Measurements from ENCODE around the gene C5orf34.
"Not testable (repeated sequence)": the region's sequence is repeated elsewhere in the genome, so short reads cannot be mapped to it uniquely, and the experiment has no call there.

Gene C5orf34, protein sequence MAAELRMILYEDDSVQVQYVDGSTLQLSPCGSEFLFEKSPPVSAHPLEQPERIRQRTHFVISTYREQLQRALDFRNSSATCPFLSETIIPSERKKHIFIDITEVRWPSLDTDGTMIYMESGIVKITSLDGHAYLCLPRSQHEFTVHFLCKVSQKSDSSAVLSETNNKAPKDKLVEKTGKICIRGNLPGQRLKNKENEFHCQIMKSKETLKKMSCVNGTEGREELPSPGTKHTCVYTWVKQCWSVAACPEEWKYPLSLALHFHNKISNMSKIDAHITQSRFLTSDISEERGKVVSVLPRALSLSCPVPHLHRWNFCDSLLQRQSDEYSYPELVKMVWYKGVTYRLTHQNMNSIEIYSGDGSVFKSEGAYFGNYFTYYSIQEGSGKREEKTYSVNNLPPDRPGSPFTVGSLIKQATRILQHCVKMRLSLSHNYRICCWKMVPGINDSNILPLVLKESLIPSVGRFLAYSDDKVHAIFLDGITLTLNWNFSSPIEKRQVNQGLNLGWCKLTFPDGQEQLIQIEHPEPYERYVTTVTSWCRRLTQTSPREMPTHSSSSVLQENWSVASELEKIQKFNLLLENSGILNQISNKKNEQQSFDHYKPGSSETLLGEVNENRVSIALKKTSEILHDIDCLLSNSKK

DNA sequence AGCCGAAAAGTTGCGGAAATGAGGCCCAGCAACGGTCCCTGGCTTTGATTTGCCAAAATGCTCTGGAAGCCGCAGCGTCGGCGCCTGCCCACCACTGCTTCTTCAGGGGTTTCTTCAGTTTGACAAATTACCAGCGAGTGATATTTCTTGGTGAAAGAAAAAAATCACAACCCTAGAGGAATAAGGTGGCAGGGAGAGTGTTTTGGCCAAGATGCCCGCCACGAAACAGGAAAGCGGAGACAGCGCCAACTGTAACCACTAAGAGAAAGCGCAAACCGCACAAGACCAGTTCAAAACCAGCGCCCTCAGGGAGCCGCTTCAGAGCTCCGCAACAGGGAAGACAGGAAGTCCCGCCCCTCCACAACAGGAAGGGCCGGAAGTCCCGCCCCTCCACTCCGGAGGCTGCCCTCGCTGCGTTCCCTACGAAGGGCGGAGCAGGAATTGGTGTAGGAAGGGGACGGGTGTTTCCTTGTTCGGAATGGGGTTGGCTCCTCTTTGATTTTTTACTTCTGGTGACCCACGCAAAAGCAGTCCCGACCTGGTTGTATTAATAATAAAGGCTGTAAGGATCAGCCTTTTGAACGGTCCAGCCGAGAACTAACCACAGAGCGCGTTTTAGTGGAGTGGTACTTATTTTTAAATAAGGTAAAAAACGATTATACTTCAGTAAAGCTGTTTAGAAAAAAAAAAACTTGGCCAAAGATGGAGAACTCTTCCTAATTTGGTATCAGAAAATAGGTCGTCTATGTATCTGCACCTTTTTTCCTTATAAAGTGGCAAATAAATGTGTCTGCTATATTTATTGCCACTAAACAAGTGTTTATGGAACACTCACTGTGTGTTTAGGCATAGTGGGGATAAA, at the start of gene C5orf34:
C5orf34 (minus strand) TSS at position 333 of the 862 bp plus-strand sequence. CDS start 5,809 bp downstream, outside the sequence.
- peak; percentile 90 for DNase-seq

DNA sequence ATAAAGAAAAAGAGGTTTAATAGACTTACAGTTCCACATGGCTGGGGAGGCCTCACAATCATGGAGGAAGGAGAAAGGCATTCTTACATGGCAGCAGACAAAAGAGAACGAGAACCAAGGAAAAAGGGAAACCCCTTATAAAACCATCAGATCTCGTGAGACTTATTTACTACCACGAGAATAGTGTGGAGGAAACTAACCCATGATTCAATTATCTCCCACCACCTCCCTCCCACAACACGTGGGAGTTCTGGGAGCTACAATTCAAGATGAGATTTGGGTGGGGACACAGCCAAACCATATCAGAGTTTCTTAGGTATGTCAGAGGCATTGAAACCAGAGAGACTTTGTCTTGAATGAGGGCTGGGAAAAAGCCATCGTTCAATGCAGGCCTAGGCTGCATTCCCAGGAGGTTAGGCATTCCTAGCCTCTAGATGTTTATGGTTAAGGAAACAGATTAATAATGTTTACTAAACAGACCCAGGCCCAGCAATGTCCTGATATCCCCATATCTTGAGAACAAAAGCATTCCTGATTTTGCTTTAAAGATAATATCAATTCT, 49.4 kb upstream of the C5orf34 start:
- no peak for DNase-seq

- DNase-seq: no peak
Observed at GRCh38 chr5:43563321-43563720, 48.4 kb upstream of the C5orf34 start.

GRCh38 chr5:43561356-43561755, 46.4 kb upstream of the C5orf34 start:
- no peak for DNase-seq

DNA sequence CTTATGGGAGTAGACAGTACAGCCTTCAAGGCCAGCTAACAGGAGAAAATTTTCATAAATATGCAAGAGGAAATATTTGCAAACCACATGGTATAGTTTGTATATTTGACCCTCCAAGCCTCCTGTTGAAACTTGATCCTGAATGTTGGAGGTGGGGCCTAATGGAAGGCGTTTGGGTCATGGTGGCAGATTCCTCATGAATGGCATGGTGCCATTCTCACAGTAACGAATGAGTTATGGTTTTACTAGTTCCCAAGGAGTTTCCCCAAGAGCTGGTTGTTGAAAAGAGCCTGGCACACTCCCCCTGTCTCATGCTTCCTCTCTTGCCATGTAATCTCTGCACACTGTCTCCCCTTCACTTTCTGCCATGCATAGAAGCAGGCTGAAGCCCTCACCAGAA, 45.2 kb upstream of the C5orf34 start:
- DNase-seq: no peak

DNA sequence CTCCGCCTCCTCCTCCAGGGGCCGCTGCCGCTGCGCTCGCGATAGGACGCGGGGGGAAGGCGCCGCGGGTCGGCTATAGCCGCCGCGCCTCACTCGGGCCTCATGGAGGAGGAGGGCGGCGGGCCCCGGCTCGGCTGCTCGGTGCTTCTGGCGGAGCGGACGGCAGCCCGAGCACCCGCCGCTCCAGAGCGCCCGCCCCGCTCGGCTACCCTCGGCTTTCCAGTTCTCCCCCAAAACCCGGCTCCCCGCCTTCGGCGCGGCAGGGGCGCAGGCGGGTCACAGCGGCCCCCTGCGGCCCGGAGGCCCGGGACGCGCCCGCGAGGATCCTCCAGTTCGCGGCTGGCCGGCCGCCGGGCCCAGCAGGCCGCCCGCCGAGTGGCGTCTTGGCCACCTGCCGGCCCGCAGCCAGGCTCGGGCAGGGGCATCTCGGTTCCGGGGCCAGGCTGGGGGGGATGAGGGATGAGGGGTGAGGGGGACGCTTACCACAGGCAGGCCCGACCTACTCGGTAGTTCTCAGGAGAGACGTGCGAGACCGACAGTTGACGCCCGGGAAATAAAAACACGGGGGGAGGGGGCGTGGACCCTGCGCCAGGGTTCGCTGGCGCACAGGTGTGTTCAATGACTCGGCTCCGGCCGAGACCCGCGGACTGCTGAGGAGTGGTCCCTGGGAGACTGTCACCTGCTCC, 42.1 kb upstream of the C5orf34 start, which contains the start of gene PAIP1:
PAIP1 (minus strand) TSS at position 221 of the 686 bp plus-strand sequence. CDS start 231 bp downstream, outside the sequence.
- peak; percentile 83 for DNase-seq

DNA sequence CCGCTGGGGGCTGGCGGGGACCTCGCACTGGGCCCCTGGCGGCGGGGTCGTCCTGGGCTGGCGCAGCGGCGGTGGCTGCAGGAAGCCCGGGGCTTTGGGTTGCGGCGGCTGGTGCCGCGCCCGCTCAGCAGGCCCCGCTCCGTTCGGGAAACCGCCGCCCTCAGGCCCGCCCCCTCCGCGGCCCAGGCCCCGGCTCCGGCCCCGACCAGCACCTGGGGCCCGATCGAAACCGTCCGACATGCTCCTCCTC, 41.6 kb upstream of the C5orf34 start:
- not testable (repeated sequence) for DNase-seq

DNA sequence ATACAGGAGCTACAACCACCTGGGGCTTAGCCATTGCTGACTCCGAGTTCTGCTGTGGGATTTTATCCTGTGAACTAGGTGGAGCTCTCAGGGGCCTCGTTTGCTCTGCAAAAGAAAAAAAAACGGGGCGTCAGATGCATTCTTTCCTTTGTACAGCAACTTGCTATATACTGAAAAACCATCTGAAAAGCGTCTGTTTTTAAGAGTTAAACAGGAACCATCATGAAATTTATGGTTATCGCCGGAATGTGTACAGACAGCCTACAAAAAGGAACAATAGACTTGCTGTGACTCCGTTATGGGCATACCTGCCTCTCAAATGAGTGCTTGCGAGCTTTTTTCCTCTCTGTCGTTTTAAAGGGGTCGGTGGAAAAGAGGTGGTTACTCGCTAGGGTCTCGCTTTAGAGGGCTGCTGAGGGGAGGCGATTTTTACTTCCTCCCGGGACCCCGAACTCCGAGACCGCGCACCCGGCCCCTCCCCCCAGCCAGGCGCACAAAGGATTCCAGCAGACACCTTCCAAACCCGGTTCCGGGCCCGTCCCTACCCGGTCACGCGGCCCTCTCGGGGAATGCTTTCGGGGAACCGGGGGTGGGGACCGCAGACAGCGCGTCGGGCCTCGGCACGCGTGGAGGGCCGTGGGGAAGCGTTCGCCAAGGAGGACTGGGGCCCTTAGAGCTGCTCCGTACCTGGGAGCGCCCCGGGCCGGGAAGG, 41.1 kb upstream of the C5orf34 start:
- DNase-seq: peak; percentile 41

DNA sequence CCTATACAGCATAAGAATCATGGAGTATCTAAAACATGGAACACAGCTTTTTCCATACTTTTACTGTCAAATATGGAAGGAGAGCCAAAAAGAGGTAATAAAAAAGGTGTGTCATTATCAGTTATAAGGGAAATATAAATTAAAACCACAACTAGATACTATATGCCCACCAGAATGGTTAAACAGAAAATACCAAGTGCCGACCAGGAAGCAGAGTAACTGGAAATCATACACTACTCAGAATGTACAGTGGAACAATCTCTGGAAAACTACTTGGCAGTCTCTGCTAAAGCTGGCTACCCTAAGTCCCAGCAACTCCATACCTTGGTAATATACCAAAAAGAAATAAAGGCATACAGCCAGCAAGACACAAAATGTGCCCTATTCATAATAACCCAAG, 39.5 kb upstream of the C5orf34 start:
- DNase-seq: no peak

GRCh38 chr5:43553381-43553780, 38.4 kb upstream of the C5orf34 start:
- no peak for DNase-seq

DNA sequence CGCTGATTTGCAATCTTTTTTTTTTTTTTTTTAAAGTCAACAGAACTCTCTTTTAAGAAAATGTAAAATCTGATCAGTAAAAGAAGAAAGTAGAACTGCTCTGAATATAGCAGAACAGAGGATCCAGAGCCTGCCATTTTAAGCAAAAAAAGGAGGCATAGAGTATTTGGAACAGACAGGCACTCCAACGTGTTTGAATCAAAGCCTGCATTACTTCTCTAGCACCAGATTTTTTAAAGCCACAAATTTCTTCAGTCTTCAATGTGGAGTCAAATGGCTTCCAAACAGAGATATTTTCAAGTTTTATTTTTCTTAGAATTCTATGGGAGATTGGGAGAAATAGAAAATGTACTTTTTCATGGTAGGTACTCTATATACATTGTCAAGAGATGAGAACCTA, 36.8 kb upstream of the C5orf34 start:
- DNase-seq: no peak

GRCh38 chr5:43549272-43549671, 34.3 kb upstream of the C5orf34 start:
- DNase-seq: not testable (repeated sequence)

DNA sequence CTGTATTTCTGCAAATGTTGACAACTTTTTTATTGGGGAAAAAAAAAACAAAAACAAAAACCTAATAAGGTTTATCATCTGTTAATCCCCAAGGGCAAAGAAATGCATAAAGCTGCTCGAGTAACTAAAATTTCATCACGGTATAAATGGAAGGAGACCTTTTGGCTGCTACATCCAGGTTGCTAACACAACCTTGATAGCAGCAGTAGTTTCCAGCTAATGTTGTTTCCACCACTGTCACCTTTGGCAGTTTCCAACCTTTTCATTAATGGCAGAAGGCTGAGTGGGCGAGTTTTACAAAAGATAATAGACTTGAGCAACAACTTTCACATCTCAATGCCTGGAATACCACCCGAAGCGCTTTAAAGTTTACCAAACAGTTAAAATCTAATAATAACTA, 33.4 kb upstream of the C5orf34 start:
- no peak for DNase-seq

- no peak for DNase-seq
Observed at GRCh38 chr5:43547532-43547931, 32.6 kb upstream of the C5orf34 start.

DNA sequence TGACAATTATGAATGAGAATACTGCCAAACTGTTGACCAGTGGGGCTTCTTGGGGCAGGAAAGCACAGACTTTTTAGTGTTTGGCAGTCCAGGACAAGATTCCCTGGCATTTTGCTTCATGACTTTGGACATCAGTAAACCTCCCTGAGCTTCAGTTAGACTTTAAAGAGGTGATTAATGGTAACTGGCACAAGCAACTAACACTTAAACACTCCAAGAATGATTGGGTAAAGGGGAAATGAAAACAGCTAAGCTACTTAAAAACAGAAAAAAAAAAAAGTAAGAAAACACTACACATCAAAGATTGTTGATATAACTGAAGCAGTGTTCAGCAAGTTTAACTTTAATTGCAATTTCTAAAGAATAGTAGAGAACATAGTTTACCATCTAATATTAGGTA, 28.5 kb upstream of the C5orf34 start:
- no peak for DNase-seq

DNA sequence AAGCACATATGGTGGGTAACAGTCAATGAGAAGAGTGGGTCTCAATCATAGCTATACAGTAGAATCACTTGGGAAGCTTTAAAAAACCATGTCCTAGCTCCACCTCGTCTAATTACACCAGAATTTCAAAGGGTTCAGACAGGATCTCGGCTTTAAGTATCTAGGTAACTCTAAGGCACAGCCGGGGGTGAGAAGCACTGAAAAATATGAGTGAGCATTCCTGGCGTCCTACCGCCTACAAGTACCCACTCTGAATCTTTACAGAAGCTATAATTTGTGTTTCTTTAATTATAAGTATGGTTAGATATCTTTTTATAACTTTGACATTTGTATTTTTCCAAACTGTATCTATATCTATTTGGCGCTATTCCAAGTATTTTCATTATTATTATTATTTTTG, 25.8 kb upstream of the C5orf34 start:
- DNase-seq: no peak

DNA sequence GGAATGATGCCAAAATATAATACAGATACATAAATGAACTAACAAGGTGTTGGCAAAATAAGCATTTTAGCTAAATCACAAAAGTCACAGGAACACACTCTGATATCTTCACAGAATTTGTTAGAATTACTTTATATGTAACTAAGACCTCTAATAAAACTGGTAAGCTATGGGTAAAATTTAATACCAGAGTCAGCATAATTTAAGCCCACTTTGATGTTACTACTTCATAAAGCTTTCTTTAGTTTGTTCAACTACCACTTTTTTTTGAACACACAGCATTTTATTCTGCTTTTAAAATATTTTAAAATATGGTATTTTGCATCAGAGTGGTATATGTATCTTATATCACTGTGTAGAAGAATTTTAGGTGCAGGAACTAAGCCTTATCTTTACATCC, 22.0 kb upstream of the C5orf34 start:
- no peak for DNase-seq

- no peak for DNase-seq
Observed at GRCh38 chr5:43533646-43534045, 18.7 kb upstream of the C5orf34 start.

GRCh38 chr5:43530648-43531047, 15.7 kb upstream of the C5orf34 start:
- no peak for DNase-seq

GRCh38 chr5:43523662-43524072, 8.7 kb upstream of the C5orf34 start:
- no peak for DNase-seq

DNA sequence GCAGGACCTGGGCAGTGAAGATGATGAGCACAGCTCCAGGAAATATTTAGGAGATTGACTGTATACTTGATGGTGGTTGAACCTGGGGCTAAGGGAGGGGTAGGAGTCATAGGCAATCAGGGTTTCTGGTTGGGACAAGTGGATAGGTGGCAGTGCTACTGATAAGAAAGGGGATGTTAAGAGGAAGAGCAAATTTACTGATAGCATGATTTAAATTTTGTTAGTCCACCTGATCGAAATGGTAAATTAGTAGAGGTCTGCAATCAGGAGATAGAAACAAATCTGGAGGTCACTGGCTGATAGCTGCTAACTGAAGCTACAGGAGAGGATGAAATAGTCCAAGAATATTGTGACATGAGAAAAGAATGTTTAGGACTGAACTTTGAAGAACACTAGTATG, 5.7 kb upstream of the C5orf34 start:
- DNase-seq: no peak

DNA sequence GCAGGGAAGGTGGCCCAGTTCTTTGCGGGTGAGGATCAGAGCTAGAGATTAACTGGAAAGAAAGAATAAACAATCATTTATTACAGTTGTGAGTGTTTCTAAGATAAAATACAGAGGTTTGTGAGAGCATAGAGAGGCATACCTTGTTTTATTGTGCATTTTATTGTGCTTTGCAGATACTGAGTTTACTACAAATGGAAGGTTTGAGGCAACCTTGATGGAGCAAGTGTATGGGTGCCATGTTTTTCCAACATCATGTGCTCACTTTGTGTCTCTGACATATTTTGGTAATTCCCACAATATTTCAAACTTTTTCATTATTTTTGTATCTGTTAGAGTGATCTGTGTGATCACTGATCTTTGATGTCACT, 715 bp upstream of the C5orf34 start:
- DNase-seq: no peak

All from stimulated activated naive CD4-positive, alpha-beta T cell treated with Interleukin-2 at 50 U/mL for 16 hours (primary cell).